B cell (primary cell): ENCODE data around the gene TMEM120B.
"Not testable (repeated sequence)": the region's sequence is repeated elsewhere in the genome, so short reads cannot be mapped to it uniquely, and the experiment has no call there.

Experiments used
- EZH2 ChIP-seq: IDR thresholded peaks from 2 replicates; pipeline ENCODE4 v1.6.1; 2012; ENCODE audit warnings: borderline replicate concordance, low read depth, mild to moderate bottlenecking, moderate library complexity, low read length; ENCODE audit not compliant: insufficient read depth, poor library complexity, severe bottlenecking
- TF ChIP-seq, protein P1 (sequence below): fragments of 200-600 bp; IDR thresholded peaks from one replicate; pipeline ENCODE4 v1.8.0; 2022; ENCODE audit warnings: antibody characterized with exemption, mild to moderate bottlenecking

- TF ChIP-seq, protein P1, sequence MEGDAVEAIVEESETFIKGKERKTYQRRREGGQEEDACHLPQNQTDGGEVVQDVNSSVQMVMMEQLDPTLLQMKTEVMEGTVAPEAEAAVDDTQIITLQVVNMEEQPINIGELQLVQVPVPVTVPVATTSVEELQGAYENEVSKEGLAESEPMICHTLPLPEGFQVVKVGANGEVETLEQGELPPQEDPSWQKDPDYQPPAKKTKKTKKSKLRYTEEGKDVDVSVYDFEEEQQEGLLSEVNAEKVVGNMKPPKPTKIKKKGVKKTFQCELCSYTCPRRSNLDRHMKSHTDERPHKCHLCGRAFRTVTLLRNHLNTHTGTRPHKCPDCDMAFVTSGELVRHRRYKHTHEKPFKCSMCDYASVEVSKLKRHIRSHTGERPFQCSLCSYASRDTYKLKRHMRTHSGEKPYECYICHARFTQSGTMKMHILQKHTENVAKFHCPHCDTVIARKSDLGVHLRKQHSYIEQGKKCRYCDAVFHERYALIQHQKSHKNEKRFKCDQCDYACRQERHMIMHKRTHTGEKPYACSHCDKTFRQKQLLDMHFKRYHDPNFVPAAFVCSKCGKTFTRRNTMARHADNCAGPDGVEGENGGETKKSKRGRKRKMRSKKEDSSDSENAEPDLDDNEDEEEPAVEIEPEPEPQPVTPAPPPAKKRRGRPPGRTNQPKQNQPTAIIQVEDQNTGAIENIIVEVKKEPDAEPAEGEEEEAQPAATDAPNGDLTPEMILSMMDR = not testable (repeated sequence)
- TF ChIP-seq EZH2 = not testable (repeated sequence)
These were observed 2.5 kb downstream of the TMEM120B start for GRCh38 chr12:121715055-121715454.
